CD4-positive, alpha-beta T cell treated with Interleukin-4 for 1 hour (primary cell): Measurements from ENCODE around the gene KCNB1.

ENCODE experiments used
- DNase-seq, 2 donors: peaks; one replicate each; pipeline ENCODE4 v3.0.0-alpha.2; 2020 to 2022

KCNB1 gene

DNA sequence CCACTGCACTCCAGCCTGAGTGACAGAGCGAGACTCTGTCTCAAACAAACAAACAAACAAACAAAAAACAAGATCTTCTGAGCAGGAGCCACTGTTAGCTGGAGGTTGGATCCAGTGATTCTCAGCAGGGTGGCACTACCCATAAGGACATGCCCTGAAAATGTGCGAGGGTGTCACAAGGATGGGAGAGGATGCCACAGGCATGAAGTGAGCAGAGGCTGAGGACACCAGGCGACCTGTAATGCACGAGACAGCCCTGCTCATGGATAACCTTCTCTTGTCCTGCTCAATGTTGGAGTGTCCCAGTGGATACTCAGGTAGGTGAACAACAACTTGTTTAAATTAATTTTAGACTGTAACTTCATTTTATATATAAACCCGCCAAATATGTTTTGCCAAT lies 76.8 kb downstream of the KCNB1 start:
- DNase-seq: no peak

DNA sequence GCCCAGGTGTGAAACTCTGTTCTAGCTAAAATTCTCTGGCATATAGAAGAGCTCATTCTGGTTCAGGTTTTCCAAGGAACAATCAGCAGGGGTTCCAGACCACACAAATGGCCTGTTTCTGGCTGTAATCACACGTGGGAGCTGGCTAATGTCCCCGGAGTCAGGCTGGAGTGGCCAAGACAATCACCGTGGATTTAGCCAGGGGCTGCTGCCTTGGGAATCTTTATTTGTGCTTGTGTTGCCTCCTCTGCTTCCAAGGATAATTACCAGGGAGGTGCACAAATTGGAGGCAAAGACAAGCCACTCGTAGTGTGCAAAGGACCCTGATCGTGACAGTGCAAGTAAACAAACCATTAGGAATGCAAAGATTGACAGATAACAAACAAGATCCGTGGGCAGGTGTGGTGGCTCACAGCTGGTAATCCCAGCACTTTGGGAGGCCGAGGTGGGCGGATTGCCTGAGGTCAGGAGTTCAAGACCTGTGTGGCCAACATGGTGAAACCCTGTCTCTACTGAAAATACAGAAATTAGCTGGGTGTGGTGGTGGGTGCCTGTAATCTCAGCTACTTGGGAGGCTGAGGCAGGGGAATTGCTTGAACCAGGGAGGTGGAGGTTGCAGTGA lies 77.3 kb downstream of the KCNB1 start:
- DNase-seq: no peak

DNA sequence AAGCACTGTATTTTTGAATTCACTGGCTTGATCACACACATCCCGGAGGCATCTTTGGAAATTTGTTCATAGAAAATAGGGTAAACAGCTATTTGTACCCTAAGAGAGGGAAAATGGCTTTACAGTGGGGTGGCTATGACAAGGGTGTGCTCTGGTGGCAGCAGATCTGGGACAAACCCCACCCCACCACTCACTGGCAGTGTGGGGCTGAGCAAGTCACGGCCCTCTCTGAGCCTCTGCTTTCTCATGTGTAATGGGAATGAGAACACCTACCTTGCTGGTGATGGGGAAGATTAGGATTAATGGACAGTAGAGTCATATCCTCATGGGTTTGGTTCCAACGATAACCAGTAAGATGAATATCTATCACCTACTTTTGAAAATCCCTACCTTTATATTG lies 78.0 kb downstream of the KCNB1 start:
- no peak for DNase-seq

DNA sequence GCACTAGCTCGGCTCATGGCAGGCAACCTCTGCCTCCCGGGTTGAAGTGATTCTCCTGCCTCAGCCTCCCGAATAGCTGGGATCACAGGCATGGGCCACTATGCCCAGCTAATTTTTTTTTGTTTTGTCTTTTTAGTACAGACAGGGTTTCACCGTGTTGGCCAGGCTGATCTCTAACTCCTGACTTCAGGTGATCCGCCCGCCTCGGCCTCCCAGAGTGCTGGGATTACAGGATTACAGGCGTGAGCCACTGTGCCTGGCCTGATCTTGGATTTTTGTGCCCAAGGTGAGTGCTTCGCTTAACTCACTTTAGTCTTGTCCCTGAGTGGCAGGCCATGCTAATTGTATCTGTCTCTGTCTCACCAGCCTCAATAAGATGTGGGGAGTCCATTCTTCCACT lies 78.6 kb downstream of the KCNB1 start:
- no peak for DNase-seq

DNA sequence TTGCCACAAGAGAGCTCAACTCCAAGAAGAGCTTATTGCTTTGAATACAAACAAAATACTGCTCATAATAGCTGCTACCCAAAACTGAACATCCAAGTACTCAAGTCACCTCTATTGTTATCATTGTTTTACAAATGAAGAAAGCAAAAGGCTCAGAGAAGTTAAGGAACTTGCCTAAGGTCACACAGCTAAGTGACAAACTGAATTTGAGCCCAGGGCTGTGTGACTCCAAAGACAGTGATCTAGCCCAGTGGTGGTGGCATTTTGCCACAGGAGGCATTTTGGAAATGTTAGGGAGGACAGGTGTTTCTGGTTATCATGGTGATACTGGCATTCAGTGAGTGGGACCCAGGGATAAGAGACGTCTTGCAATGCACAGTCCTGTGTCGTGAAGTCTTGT lies 79.5 kb downstream of the KCNB1 start:
- no peak for DNase-seq

DNA sequence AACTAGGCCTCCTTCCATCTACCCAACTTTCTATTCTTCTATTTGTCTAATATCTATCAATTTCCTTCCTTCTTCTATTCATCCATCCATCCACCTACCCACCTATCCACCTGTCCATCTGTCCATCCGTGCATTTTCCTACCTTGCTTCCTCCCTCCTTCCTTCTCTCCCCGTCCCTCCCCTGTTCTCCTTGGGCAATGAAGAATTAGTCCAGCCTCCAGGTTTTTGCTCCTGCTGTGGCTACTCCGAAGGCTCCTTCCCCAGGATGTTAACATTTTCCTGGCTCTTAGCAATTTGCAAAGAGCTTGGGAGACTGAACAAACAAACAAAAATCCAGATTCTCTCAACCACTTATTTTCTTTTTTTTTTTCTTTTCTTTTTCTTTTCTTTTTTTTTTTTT lies 81.6 kb downstream of the KCNB1 start:
- DNase-seq: no peak

DNA sequence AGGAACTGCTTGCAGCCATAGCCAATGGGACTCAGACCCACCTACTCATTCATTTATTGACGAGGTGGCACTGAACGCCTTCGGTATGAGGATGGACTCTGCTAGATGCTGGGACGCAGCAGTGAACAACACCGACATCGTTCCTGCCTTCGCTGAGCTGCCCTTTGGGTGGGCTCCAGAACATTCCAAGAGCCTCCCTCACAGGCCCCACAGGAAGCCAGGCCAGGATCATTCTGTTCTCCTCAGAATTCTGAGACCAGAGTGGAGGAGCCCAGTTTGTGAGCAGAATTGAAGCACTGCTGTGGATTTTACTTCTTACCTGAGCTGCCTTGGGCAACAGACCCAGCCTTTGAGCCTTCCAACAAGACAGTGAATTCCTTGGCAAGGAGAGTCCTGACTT lies 82.1 kb downstream of the KCNB1 start:
- no peak for DNase-seq

DNA sequence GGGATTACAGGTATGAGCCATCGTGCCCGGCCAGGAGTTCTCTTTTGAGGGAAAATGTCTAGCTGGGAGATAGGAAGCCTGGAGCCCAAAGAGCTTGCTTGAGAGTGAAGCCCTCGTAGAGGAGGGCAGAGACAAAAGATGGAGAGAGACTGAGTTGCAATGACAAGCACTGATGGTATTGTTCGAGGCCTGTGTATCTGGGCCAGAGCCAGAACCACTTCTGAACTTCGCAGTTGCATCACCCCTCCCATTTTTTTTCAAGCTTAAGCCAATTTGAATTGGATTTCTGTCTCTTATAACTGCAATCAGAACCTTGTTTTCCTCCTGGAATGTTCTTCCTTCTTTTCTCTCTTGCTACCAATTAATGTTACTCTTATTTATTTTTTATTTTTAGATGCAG lies 83.1 kb downstream of the KCNB1 start:
- DNase-seq: no peak

DNA sequence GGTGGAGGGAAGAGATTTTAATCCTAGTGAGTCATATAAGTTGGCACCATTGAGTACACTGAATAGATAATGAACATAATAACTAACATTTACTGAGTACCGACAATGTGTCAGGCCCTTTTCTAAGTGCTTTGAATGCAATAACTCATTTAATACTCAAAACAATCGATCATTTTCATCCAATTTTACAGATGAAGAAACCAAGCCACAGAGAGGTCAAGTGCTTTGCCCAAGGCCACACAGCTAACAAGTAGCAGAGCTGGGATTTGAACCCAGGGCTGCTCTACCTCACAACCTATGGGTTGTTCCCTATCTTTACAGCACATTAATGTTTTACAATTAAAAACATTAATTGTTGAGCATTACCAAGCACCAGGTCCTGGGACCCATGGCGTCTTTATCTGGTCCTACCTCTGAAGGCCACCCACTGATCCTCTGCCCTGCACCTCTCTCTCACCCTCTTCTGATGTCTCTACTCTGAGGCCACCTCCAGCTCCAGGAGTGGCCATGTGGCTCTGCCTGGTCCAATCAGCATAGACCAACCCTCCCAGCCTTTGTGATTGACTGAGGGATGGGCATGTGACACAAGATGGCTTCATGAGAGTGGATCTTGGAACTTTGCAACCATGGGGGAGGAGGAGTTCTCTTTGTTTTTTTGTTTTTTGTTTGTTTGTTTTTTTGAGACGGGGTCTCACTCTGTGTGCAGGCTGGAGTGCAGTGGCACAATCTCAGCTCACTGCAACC lies 83.9 kb downstream of the KCNB1 start:
- no peak for DNase-seq

DNA sequence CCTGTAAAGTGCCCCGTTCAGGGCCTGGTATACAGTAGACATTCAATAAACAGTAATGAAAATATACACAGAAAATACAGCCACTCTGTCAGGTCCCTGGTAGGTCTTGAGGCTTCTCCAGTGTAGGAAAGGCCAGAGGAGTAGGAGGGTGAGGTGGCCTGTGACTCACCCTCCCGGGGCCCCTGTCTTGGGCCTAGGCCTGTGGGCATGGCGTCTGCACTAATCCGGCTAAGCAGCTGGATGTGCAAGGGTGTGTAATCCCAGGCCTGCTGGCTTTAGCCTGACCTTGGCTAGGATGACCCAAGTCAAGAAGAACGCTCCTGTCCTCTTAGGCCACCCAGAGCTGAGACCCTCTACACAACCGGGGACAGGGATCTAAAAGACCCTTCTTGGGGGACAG lies 84.9 kb downstream of the KCNB1 start:
- DNase-seq: no peak

DNA sequence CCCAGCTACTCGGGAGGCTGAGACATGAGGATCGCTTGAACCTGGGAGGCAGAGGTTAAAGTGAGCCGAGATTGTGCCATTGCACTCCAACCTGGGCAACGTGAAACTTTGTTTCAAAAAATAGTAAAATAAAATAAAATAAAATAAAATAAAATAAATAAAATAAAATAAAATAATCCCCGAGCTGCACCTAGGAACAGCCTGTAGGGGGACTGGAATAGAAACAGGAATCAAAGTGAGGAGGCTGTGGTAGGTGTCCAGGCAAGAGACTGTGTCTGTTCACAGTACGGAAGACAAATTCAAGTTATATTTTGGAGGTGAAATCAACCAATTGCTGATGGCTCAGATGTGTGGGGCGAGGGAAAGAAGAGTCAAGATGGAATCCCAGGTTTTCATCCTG lies 86.2 kb downstream of the KCNB1 start:
- no peak for DNase-seq

DNA sequence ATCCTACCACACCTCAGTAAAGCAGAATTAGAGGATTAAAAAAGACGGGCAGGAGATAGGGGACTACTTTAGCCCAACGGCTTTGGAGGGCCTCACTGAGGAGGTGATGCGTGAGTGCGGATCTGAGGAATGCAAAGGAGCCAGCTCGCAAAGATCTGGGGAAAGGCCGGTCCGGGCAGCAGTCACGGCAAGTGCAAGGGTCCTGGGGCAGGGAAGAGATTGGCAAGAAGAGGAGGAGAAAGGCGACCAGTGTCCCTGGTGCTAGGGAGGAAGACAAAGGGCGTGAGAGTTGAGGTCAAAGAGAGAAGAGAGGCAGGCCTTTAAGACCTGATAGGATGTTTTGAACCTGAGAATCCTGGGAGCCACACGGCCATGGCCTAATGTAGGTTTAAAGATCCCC lies 86.8 kb downstream of the KCNB1 start:
- DNase-seq: no peak

DNA sequence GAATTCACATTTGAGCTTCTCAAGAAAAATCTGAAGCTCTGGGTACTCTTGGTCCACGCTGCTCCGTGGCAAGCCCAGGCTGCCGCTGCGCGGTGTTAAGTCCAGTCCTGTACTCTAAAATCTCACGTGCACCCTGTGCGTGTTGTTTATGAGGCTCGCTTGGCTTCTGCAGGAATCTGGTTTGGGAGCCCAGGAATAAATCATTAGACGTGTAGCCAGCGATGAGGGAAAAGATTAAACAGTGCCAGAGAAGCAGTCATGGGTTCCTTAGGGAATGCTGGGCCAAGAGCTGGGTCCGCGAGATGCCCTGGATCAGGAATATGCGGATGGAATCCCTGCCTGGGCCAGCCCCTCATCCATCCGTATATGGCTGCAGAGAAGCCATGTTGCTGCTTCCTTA lies 87.3 kb downstream of the KCNB1 start:
- no peak for DNase-seq

DNA sequence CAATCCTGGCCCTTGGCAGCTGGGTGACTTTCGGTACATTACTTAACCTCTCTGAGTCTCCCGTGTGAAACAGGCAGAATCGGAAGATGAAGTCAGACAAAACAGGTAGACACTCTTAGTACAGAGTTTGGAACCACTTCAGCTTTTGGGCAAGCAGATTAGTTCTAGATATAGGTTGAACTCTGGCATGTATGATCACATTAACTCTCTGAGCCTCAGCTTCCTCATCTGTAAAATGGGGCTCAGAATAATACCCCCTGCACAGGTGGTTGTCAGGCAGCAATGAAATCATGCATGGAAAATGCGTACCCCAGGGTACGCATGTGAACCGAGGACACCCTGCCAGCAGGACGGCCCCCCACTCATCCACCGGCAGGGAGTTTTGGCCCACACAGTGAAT lies 87.7 kb downstream of the KCNB1 start:
- DNase-seq: no peak

DNA sequence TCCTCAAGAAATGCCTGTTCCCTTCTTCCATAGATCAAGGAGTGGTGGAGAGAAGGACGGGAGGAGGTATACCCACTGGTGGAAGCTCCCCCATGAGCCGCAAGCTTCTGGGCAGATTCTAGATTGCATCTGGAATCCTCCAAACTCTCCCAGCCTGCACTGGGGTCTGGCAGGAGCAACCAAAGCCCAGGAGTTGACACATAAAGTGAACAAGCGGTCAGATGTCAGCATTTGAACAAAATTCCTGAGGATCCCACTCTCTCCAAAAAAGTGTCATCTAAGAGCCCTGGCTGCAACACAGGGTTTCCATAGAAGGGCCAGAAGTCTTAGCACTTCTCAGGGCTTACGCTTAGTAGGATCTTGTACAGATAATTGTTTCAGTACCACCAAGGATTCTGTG lies 88.2 kb downstream of the KCNB1 start:
- no peak for DNase-seq

DNA sequence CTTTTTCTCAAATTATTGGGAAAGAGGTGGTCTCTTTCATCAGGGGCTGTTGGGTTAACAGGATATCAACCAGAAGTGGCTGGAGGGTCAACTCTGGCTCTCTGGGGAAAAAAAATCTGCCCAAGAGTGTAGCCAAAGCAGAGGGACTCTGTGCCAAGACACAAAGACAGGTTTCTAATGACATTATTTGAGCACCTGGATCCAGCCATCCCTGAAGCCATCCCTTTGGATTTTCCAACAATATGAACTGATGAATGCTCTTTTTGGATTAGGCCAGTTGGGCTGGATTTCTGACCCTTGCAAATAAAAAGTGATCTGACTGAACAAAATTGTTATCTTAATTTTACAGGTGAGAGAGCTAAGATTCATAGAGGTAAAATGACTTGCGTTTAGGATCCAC lies 88.7 kb downstream of the KCNB1 start:
- DNase-seq: no peak

DNA sequence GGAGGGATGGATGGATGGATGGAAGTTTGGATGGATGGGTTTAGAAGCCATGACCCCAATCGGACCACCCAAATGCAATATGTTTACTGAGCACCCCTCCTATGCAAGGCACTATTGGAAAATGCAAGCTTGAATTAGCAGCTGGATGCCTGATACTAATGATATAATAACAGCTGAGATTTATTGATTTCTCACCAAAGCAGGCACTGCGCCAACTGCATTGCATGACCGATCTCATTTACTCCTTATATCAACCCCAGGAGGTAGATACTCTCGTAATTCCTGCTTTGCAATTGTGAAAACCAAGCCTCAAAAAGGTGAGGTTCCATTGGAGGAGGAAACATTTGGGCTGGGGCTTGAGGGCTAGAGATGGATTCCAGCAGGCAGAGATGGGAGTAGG lies 89.7 kb downstream of the KCNB1 start:
- no peak for DNase-seq

DNA sequence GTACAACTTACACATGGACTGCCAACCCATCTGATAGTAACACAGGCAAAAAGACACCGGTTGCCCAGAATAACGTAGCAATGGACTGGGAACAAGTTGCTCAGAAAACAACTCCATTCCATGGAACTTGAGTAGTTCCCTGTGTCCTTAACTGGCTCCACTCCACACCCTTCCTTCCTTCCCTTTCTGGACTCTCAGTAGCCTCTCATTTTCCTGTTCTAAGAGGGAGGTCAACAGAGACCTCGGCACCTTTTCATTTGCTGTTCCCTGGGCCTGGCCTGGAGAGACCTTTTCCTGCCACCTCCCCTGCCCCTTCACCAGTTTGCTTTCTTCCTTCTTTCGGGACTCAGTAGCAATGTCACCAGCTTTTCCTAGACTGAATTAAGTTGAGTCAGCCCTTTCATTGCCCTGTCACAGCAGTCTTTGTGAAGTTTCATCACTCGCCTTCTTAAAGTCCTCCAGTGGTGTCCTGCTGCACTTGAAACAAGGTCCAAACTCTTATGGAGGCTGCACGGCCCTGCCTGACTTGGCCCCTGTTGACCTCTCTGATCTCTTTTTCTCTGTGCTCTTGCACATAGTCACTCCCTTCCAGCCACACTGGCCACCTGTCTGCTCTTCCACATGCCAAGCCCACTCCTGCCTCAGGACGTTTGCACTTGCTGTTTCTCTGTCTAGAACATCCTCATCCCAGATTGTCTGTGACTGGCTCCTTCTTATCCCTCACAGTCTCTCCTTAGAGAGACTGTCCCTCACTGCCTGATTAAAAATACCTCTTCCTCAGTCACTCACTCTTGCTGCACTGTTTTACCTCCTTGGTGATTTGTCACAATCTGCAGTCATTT lies 90.8 kb downstream of the KCNB1 start:
- no peak for DNase-seq

DNA sequence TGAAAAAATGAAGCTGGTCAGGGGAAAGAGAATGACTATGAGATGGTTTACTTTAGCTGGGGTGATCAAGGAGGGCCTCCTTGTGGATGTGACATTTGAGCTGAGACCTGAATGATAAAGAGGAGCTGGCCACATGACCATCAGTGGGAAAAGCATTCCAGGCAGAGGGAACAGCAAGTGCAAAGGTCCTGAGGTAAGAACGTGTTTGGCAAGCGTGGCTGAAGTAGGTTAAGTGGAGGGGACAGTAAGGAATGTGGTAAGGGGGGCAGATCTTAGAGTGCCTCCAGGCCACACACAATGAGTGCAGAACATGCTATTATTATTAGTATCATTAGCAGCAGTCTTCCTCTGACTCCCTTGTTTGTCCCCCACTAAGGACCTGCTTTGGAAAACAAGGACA lies 92.6 kb downstream of the KCNB1 start:
- DNase-seq: no peak

DNA sequence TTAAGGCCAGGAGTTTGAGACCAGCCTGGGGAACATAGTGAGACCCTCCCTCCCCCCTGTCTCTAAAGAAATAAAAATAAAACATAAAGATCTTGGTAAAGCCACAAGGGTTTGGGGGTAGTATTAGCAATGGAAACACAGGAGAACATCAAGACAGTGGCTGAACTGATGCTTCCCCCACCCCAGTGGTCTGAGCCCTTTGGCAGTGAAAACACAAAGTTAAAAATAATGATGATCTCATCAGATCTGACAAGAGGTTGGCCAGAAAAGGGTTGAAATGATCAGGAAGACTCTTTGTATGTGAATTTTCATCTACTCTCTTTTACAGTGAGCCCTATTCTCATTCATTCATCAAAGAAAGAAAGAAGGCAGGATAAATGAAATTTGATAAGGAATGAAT lies 93.7 kb downstream of the KCNB1 start:
- no peak for DNase-seq

DNA sequence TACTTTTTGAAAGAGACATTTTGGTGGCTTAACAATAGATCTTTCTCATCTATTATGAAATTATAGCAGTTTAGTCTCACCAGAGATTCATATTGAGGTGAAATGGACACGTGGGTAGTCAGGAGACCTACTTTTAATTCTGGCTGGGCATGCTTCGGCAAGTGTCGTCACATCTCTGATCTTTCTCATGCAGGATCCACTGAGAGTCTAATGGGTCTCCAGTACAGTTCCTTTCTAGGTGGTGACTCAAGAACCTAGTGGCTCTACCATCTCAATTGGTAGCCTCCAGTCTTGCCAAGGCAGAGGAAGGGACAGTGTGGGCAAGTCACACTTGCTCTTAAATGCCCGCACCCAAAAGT lies 94.9 kb downstream of the KCNB1 start:
- no peak for DNase-seq

DNA sequence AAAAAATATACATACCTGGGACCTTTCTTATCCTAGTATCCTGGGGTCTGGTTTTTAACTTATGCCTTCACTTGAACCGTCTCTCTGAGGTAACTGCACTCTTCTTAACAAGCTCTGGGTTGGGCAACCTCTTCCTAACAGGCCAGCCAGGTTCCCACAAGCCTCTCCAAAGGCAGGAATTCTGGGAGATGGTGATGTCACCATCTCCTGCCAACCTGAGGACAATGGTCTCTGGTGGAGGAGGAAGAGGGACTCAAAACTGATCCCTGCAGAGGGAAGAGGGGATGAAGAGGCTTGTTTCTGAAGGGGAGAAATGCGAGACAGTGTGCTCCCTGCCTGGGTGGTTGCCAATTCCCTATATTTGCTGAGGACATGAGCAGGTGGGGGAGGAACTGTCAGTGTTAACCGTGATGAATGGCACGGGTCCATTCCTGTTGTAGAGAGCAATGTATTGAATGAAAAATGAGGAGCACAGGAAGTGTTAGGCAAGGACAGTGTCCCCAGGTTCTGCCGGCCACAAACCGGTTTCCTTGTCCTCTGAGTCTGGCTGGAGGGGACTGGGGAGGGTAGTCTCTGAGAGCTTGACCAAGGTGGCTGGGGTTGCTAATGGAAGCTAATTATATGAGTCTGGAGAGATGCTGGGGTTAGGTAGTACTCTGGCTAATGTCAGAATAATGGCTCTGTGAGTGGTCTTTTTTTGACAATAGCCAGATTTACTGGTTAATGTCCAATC lies 95.5 kb downstream of the KCNB1 start:
- DNase-seq: no peak

DNA sequence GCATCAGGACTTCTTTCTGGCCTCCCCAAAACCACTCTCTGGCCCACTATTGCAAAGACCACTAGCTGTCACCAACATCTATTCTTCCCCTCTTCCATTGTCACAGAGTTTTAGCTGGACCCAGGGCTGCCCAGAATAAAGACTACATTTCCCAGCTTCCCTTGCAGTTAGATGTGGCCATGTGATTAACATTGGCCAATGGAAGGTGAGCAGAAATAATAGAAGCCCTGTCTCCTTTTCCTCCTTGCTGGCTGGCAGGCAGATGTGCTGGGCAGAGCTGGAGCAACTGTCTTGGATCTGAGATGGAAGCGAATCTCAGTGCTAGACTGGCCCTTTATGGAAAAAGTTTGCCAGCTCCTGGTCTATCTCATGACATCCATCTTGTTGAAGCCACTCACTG lies 97.0 kb downstream of the KCNB1 start:
- DNase-seq: peak in 1 of 2 donors; percentile 19
